ENCODE data around the gene TMEM179.

DNA sequence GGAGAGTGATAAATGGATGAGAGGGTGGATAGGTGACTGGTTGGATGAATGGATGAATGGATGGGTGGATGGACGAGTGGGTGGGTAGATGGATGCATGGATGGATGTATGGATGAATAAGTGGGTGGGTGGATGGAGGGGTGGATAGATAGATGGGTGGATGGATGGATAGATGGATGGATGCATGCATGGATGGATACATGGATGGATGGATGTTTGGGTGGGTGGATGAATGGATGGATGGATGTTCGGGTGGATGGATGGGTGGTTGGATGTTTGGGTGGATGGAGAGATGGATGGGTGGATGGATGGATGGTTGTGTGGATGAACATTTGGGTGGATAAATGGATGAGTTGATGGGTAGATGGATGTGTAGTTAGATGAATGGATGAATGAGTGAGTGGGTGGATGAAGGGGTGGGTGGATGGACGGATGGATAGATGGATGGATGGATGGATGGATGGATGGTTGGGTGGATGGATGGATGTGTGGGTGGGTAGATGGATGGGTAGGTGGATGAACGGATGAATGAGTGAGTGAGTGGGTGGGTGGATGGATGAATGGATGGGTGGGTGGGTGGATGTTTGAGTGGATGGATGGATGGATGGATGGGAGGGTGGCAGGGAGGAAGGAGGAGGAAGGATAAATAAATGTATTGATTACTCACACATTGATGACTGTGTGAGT lies 9.7 kb upstream of the TMEM179 start:
- no peak for TF ChIP-seq POLR2A (IDR thresholded peaks at IDR 0.05)
- TF ChIP-seq, protein P1, sequence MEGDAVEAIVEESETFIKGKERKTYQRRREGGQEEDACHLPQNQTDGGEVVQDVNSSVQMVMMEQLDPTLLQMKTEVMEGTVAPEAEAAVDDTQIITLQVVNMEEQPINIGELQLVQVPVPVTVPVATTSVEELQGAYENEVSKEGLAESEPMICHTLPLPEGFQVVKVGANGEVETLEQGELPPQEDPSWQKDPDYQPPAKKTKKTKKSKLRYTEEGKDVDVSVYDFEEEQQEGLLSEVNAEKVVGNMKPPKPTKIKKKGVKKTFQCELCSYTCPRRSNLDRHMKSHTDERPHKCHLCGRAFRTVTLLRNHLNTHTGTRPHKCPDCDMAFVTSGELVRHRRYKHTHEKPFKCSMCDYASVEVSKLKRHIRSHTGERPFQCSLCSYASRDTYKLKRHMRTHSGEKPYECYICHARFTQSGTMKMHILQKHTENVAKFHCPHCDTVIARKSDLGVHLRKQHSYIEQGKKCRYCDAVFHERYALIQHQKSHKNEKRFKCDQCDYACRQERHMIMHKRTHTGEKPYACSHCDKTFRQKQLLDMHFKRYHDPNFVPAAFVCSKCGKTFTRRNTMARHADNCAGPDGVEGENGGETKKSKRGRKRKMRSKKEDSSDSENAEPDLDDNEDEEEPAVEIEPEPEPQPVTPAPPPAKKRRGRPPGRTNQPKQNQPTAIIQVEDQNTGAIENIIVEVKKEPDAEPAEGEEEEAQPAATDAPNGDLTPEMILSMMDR (IDR thresholded peaks at IDR 0.05): no peak
- TF ChIP-seq EP300 (IDR thresholded peaks at IDR 0.05; ENCODE audit: low read depth): no peak
- no peak for TF ChIP-seq POLR2AphosphoS5 (IDR thresholded peaks at IDR 0.05)
